Caco-2 (cell line): ENCODE data around the gene CDC14B. TPM values are rescaled to one million over a fixed set of nuclear protein-coding genes. Genes with fewer than 3 reads are reported as not detected.

Experiments used
- BruUV-seq: library from RNA; stranded (reverse); fragments of 400-500 nt; replicated peaks from 2 replicates; lab custom pipeline; 2021; lab: Mats Ljungman, UMichigan
- CTCF ChIA-PET: fragments of 300-600 bp; sonication (Branson Sonifier 250); formaldehyde crosslinking; loops from one replicate; lab custom pipeline; 2022; ENCODE audit warnings: antibody characterized with exemption; lab: Charles Lee
- POLR2A ChIA-PET: fragments of 300-600 bp; sonication (Branson Sonifier 250); formaldehyde crosslinking; loops from one replicate; lab custom pipeline; 2022; ENCODE audit warnings: antibody characterized with exemption; lab: Charles Lee
- DNase-seq, 2 experiments: peaks; one replicate each; pipeline versions ENCODE4 v3.0.0 to v3.0.0-alpha.2; 2020 to 2022
- H3K27me3 ChIP-seq: replicated peaks from 2 replicates; pipeline ENCODE4 v1.6.0; 2011; ENCODE audit warnings: low read length; ENCODE audit not compliant: control insufficient read depth, insufficient read depth
- H3K36me3 ChIP-seq: 2 replicates; pipeline ENCODE4 v1.5.1; 2011; ENCODE audit warnings: low read length; ENCODE audit not compliant: control insufficient read depth, insufficient read depth
- H3K4me1 ChIP-seq: fragments of 250-450 bp; sonication (Bioruptor Pico); 2 replicates; pipeline ENCODE4 v1.5.1; 2020; ENCODE audit warnings: mild to moderate bottlenecking
- H3K4me3 ChIP-seq: 2 replicates; pipeline ENCODE4 v1.5.1; 2011; ENCODE audit warnings: low read depth, mild to moderate bottlenecking, control low read depth, low read length
- H3K9me3 ChIP-seq: fragments of 250-450 bp; sonication (Bioruptor Pico); 2 replicates; pipeline ENCODE4 v1.5.1; 2020; ENCODE audit warnings: mild to moderate bottlenecking, moderate library complexity
- H3K27ac Mint-ChIP-seq: one replicate; pipeline ENCODE4 v1.8.0; 2022; ENCODE audit warnings: mixed read lengths; ENCODE audit not compliant: unreplicated experiment
- H3K27me3 Mint-ChIP-seq: one replicate; pipeline ENCODE4 v1.8.0; 2022; ENCODE audit warnings: mixed read lengths; ENCODE audit not compliant: insufficient read depth, unreplicated experiment
- H3K36me3 Mint-ChIP-seq: one replicate; pipeline ENCODE4 v1.8.0; 2022; ENCODE audit warnings: mild to moderate bottlenecking, mixed read lengths; ENCODE audit not compliant: insufficient read depth, unreplicated experiment
- H3K4me1 Mint-ChIP-seq: one replicate; pipeline ENCODE4 v1.8.0; 2022; ENCODE audit warnings: low read depth, mixed read lengths; ENCODE audit not compliant: unreplicated experiment
- H3K4me3 Mint-ChIP-seq: one replicate; pipeline ENCODE4 v1.8.0; 2022; ENCODE audit warnings: mild to moderate bottlenecking, moderate library complexity, mixed read lengths; ENCODE audit not compliant: unreplicated experiment
- H3K9me3 Mint-ChIP-seq: one replicate; pipeline ENCODE4 v1.8.0; 2022; ENCODE audit warnings: mixed read lengths; ENCODE audit not compliant: unreplicated experiment
- CTCF ChIP-seq, 2 experiments: fragments of 200-600 bp in 1 of 2; IDR thresholded peaks; 1 replicate in 1 of 2; 2 replicates in 1 of 2; pipeline versions ENCODE4 v1.5.1 to v1.8.0; 2011 to 2022; ENCODE audit warnings: antibody characterized with exemption in 1 of 2, control low read depth in 1 of 2, inconsistent platforms in 1 of 2, low read depth in 1 of 2, low read length in 1 of 2, mild to moderate bottlenecking in 1 of 2, moderate library complexity in 1 of 2; ENCODE audit not compliant: insufficient read depth in 1 of 2, severe bottlenecking in 1 of 2, unreplicated experiment in 1 of 2
- intact Hi-C: fragments of 100-400 bp; cut with micrococcal nuclease; formaldehyde crosslinking; loops from one replicate; pipeline ENCODE4 v1.10.0; 2022; ENCODE audit not compliant: unreplicated experiment
- total RNA-seq: library from RNA; stranded (reverse); gene quantifications from 2 replicates; pipeline ENCODE4 v1.2.3, GENCODE V29; 2022

Gene CDC14B
- total RNA-seq, 1 experiment from 2014 or later: 81.4 TPM

- no peak for DNase-seq
- CTCF ChIA-PET: no interaction called here
- H3K9me3 Mint-ChIP-seq: no peaks in the 10 kb centered on the region
Measured at GRCh38 chr9:96483197-96483596, 136.4 kb downstream of the CDC14B start.

GRCh38 chr9:96482476-96482875 is 137.2 kb downstream of the CDC14B start:
- H3K9me3 Mint-ChIP-seq: no peaks in the 10 kb centered on the region
- POLR2A ChIA-PET: no interaction called here
- CTCF ChIA-PET: no interaction called here

More at GRCh38 chr9:96483197-96483596, 136.4 kb downstream of the CDC14B start:
- Mint-ChIP-seq H3K27ac (no peak overlapping the region), H3K36me3 (peaks cover 67% of the 10 kb centered on the region), H3K4me1 (no peaks in the 10 kb centered on the region), H3K4me3 (no peak overlapping the region), H3K27me3 (no peaks in the 10 kb centered on the region)
- TF ChIP-seq CTCF (IDR thresholded peaks at IDR 0.05; ENCODE audit: insufficient read depth in 1 of 2, low read depth in 1 of 2, low read length in 1 of 2, severe bottlenecking in 1 of 2, unreplicated experiment in 1 of 2): no peak
- intact Hi-C loops: no loop called here
- Histone ChIP-seq H3K9me3 (no peaks in the 10 kb centered on the region), H3K4me3 (no peak overlapping the region), H3K27me3 (no peaks in the 10 kb centered on the region), H3K36me3 (no peaks in the 10 kb centered on the region), H3K4me1 (no peaks in the 10 kb centered on the region)
- BruUV-seq: no TSS peak
- POLR2A ChIA-PET: interaction anchor here (0.7 kb wide), 1 partner anchor 83 kb away, joined by 6 read pairs; no protein-coding TSS in a partner anchor

GRCh38 chr9:96480736-96481135 is 138.9 kb downstream of the CDC14B start:
- Histone ChIP-seq H3K36me3 (no peaks in the 10 kb centered on the region), H3K4me1 (no peaks in the 10 kb centered on the region), H3K4me3 (no peak overlapping the region), H3K27me3 (no peaks in the 10 kb centered on the region), H3K9me3 (no peaks in the 10 kb centered on the region)
- ChIA-PET CTCF (no interaction called here), POLR2A (no interaction called here)
- Mint-ChIP-seq H3K4me3 (no peak overlapping the region), H3K4me1 (no peaks in the 10 kb centered on the region), H3K36me3 (peaks cover 60% of the 10 kb centered on the region), H3K27me3 (no peaks in the 10 kb centered on the region), H3K9me3 (no peaks in the 10 kb centered on the region), H3K27ac (no peak overlapping the region)
- TF ChIP-seq CTCF (IDR thresholded peaks at IDR 0.05; ENCODE audit: insufficient read depth in 1 of 2, low read depth in 1 of 2, low read length in 1 of 2, severe bottlenecking in 1 of 2, unreplicated experiment in 1 of 2): no peak
- intact Hi-C loops: no loop called here
- no TSS peak for BruUV-seq
- DNase-seq: no peak

More at GRCh38 chr9:96482476-96482875, 137.2 kb downstream of the CDC14B start:
- DNase-seq: no peak
- intact Hi-C loops: no loop called here
- H3K36me3 Mint-ChIP-seq: peaks cover 63% of the 10 kb centered on the region
- H3K4me1 ChIP-seq: no peaks in the 10 kb centered on the region
- H3K9me3 ChIP-seq: no peaks in the 10 kb centered on the region
- H3K36me3 ChIP-seq: no peaks in the 10 kb centered on the region
- H3K4me1 Mint-ChIP-seq: no peaks in the 10 kb centered on the region
- no peaks in the 10 kb centered on the region for H3K27me3 ChIP-seq
- BruUV-seq: no TSS peak
- H3K27me3 Mint-ChIP-seq: no peaks in the 10 kb centered on the region
- H3K27ac Mint-ChIP-seq: no peak overlapping the region
- no peak overlapping the region for H3K4me3 ChIP-seq
- no peak for TF ChIP-seq CTCF (IDR thresholded peaks at IDR 0.05; ENCODE audit: insufficient read depth in 1 of 2, low read depth in 1 of 2, low read length in 1 of 2, severe bottlenecking in 1 of 2, unreplicated experiment in 1 of 2)
- H3K4me3 Mint-ChIP-seq: no peak overlapping the region
